Muscle of back (tissue), 11 donors: Measurements from ENCODE around the gene ESRRA. TPM values are rescaled to one million over a fixed set of nuclear protein-coding genes. Genes with fewer than 3 reads are reported as not detected.

Source experiments
- DNase-seq, 3 donors: peaks; one replicate each; pipeline versions ENCODE4 v3.0.0 to v3.0.0-alpha.2; 2013
- polyA plus RNA-seq, 10 donors: library from polyadenylated mRNA; unstranded; fragments of 120-200 nt; gene quantifications; one replicate each; pipeline ENCODE4 v1.2.1, GENCODE V29; 2013; ENCODE audit not compliant: insufficient read length in 10 of 10

ESRRA gene
- polyA plus RNA-seq, 10 donors, result 20.4 to 31.5 (median 24.5) TPM

GRCh38 chr11:64347193-64347867 lies 42.0 kb downstream of the ESRRA start:
- DNase-seq, result no peak

- DNase-seq, result no peak
These were observed 43.2 kb downstream of the ESRRA start for GRCh38 chr11:64348383-64349024.

- no peak for DNase-seq
These were observed 43.7 kb downstream of the ESRRA start for GRCh38 chr11:64349025-64349387.

- DNase-seq, result no peak
These were observed 44.1 kb downstream of the ESRRA start for GRCh38 chr11:64349404-64349803.

- no peak for DNase-seq
These were observed 45.9 kb downstream of the ESRRA start for GRCh38 chr11:64351136-64351631.

- peak in 1 of 3 donors; percentile 53 for DNase-seq
These were observed 47.0 kb downstream of the ESRRA start for GRCh38 chr11:64352099-64352994.

GRCh38 chr11:64352995-64353714 lies 47.8 kb downstream of the ESRRA start:
- peak in 1 of 3 donors; percentile 57 for DNase-seq

- DNase-seq, result no peak
These were observed 48.6 kb downstream of the ESRRA start for GRCh38 chr11:64353715-64354506.

GRCh38 chr11:64355078-64355940 lies 50.0 kb downstream of the ESRRA start:
- DNase-seq, result peak; percentile 56 to 79 (median 61)

- no peak for DNase-seq
These were observed 51.4 kb downstream of the ESRRA start for GRCh38 chr11:64356498-64357411.

GRCh38 chr11:64357446-64357845 lies 52.1 kb downstream of the ESRRA start:
- DNase-seq, result no peak

- DNase-seq, result no peak
These were observed 52.7 kb downstream of the ESRRA start for GRCh38 chr11:64357904-64358535.

GRCh38 chr11:64358536-64358906 lies 53.2 kb downstream of the ESRRA start:
- no peak for DNase-seq

- DNase-seq, result peak; percentile 67 to 87 (median 79)
These were observed 53.8 kb downstream of the ESRRA start, which contains the start of gene RPS6KA4 for GRCh38 chr11:64358907-64359711. TSS of gene RPS6KA4 (plus strand) at chr11:64359162. CDS start at chr11:64359236, 74 bp downstream.

GRCh38 chr11:64359712-64360445 lies 54.6 kb downstream of the ESRRA start:
- no peak for DNase-seq

GRCh38 chr11:64360448-64360921 lies 55.2 kb downstream of the ESRRA start:
- DNase-seq, result no peak
